K562 (cell line): ENCODE data around the gene ABHD16A. TPM values are rescaled to one million over a fixed set of nuclear protein-coding genes. Genes with fewer than 3 reads are reported as not detected.
A peak's percentile ranks its signal among the peaks of the same experiment; 100 is the strongest.

Source experiments
- ATAC-seq: fragments of 200-7000 bp; cut with Tn5 transposase; 3 replicates; pipeline ENCODE4 v1.9.1; 2020; ENCODE audit warnings: moderate library complexity
- BruUV-seq: library from RNA; stranded (reverse); fragments of 400-500 nt; replicated peaks from 2 replicates; lab custom pipeline; 2021; lab: Mats Ljungman, UMichigan
- CTCF ChIA-PET: fragments of 300-600 bp; formaldehyde crosslinking; extraction: SDS; loops from one replicate; lab custom pipeline; 2021; ENCODE audit warnings: low intra/inter-chr PET ratio; lab: Yijun Ruan, JAX
- POLR2A ChIA-PET: fragments of 300-600, 350-650 bp; sonication (Branson Sonifier 250); formaldehyde crosslinking; extraction: SDS; loops from one replicate; lab custom pipeline; 2021; ENCODE audit warnings: antibody characterized with exemption, inconsistent platforms; lab: Yijun Ruan, JAX
- DNase-seq, 4 experiments: peaks; one replicate each; pipeline versions ENCODE4 v3.0.0 to v3.0.0-alpha.2; 2011 to 2018; ENCODE audit warnings: low spot score in 3 of 4, mixed read lengths in 3 of 4; ENCODE audit errors: extremely low read depth in 1 of 4
- FAIRE-seq: peaks from 2 replicates; lab custom pipeline; 2011; peaks lifted over from hg19 to GRCh38; lab: Jason Lieb, UNC
- H2AFZ ChIP-seq: 2 replicates; pipeline ENCODE4 v1.6.0; 2011; ENCODE audit warnings: low read depth, low read length, control low read depth, inconsistent platforms
- H3K27ac ChIP-seq: fragments of 200-600 bp; 3 replicates; pipeline ENCODE4 v1.8.0; 2011; ENCODE audit warnings: low read depth, mild to moderate bottlenecking, control low read depth, inconsistent platforms, low read length, moderate library complexity, mixed read lengths; ENCODE audit errors: extremely low read depth
- H3K27me3 ChIP-seq, 2 experiments: fragments of 300-600 bp in 1 of 2; 2 replicates in 1 of 2; 3 replicates in 1 of 2; pipeline versions ENCODE4 v1.6.0 to v1.8.0; 2011; ENCODE audit warnings: inconsistent platforms in 2 of 2, low read length in 2 of 2, mild to moderate bottlenecking in 1 of 2, mixed read lengths in 1 of 2, moderate library complexity in 1 of 2; ENCODE audit not compliant: control insufficient read depth in 2 of 2, insufficient read depth in 2 of 2
- H3K36me3 ChIP-seq: fragments of 300-600 bp; 3 replicates; pipeline ENCODE4 v1.8.0; 2011; ENCODE audit warnings: mild to moderate bottlenecking, low read length, inconsistent platforms; ENCODE audit not compliant: control insufficient read depth, insufficient read depth
- H3K4me1 ChIP-seq, 2 experiments: fragments of 200-600 bp in 1 of 2; replicated peaks in 1 of 2; 2 replicates in 1 of 2; 3 replicates in 1 of 2; pipeline versions ENCODE4 v1.5.1 to v1.8.0; 2011; ENCODE audit warnings: inconsistent platforms in 2 of 2, low read length in 2 of 2, mild to moderate bottlenecking in 1 of 2, mixed read lengths in 1 of 2, moderate library complexity in 1 of 2; ENCODE audit not compliant: control insufficient read depth in 2 of 2, insufficient read depth in 2 of 2
- H3K4me2 ChIP-seq: 2 replicates; pipeline ENCODE4 v1.6.1; 2011; ENCODE audit warnings: low read length, control low read depth, inconsistent platforms, mixed read lengths; ENCODE audit not compliant: insufficient read depth
- H3K4me3 ChIP-seq: fragments of 200-600 bp; sonication (generic), shearing (Covaris generic); 2 replicates; pipeline ENCODE4 v1.5.1; 2016; ENCODE audit warnings: control low read depth, inconsistent platforms
- H3K79me2 ChIP-seq: fragments of 200-600 bp; 3 replicates; pipeline ENCODE4 v1.8.0; 2011; ENCODE audit warnings: low read length, inconsistent platforms; ENCODE audit not compliant: control insufficient read depth, insufficient read depth
- H3K9ac ChIP-seq, 2 experiments: 2 replicates each; pipeline versions ENCODE4 v1.6.0 to v1.6.1; 2011; ENCODE audit warnings: low read depth in 2 of 2, low read length in 2 of 2, control low read depth in 1 of 2, inconsistent platforms in 1 of 2, mild to moderate bottlenecking in 1 of 2, mixed read lengths in 1 of 2; ENCODE audit not compliant: insufficient read depth in 1 of 2
- H3K9me1 ChIP-seq: one replicate; pipeline ENCODE4 v1.6.0; 2011; ENCODE audit warnings: inconsistent platforms, mild to moderate bottlenecking, low read length, moderate library complexity; ENCODE audit not compliant: control insufficient read depth, insufficient read depth
- H3K9me3 ChIP-seq: replicated peaks from 2 replicates; pipeline ENCODE4 v1.5.1; 2011; ENCODE audit warnings: low read depth, low read length, inconsistent platforms; ENCODE audit not compliant: control insufficient read depth, insufficient read depth
- H4K20me1 ChIP-seq: replicated peaks from 2 replicates; pipeline ENCODE4 v1.6.1; 2011; ENCODE audit warnings: low read length, inconsistent platforms, mixed read lengths; ENCODE audit not compliant: control insufficient read depth, insufficient read depth
- ARNT ChIP-seq, 2 experiments: fragments of 450-650 bp; IDR thresholded peaks; 2 replicates each; pipeline ENCODE4 v1.6.1; 2016; ENCODE audit warnings: mild to moderate bottlenecking in 1 of 2
- ATF1 ChIP-seq, 2 experiments: fragments of 450-650 bp in 1 of 2; IDR thresholded peaks; 2 replicates each; pipeline ENCODE4 v1.6.1; 2016; ENCODE audit warnings: missing compliant biosample characterization in 1 of 2, missing genetic modification characterization in 1 of 2
- ID3 ChIP-seq, 2 experiments: fragments of 250-450 bp in 1 of 2; fragments of 450-650 bp in 1 of 2; sonication (Bioruptor Pico) in 1 of 2; IDR thresholded peaks; 2 replicates each; pipeline versions ENCODE4 v1.6.1 to v1.8.0; 2016 to 2021; ENCODE audit warnings: mild to moderate bottlenecking in 2 of 2, moderate library complexity in 2 of 2, missing compliant biosample characterization in 1 of 2, missing genetic modification characterization in 1 of 2
- MEIS2 ChIP-seq: fragments of 450-650 bp; IDR thresholded peaks from 2 replicates; pipeline ENCODE4 v1.6.1; 2014; ENCODE audit warnings: mild to moderate bottlenecking; ENCODE audit not compliant: partially characterized antibody
- NR0B1 ChIP-seq: fragments of 450-650 bp; IDR thresholded peaks from one replicate; pipeline ENCODE4 v1.6.1; 2018; ENCODE audit warnings: mild to moderate bottlenecking, moderate library complexity; ENCODE audit not compliant: partially characterized antibody
- RB1 ChIP-seq: fragments of 450-650 bp; IDR thresholded peaks from 2 replicates; pipeline ENCODE4 v1.6.1; 2017; ENCODE audit warnings: low read depth, mild to moderate bottlenecking
- RBM15 ChIP-seq: fragments of 200-400 bp; formaldehyde crosslinking; IDR thresholded peaks from 2 replicates; pipeline ENCODE4 v1.6.1; 2018; ENCODE audit warnings: mild to moderate bottlenecking, low read length, moderate library complexity; ENCODE audit not compliant: insufficient read depth
- SIRT6 ChIP-seq: IDR thresholded peaks from one replicate; pipeline ENCODE4 v1.6.1; 2012; ENCODE audit warnings: low read depth, mild to moderate bottlenecking, control low read depth, inconsistent platforms, low read length, moderate library complexity
- SMARCA5 ChIP-seq: fragments of 450-650 bp; IDR thresholded peaks from 2 replicates; pipeline ENCODE4 v1.6.1; 2016
- SOX6 ChIP-seq: fragments of 450-650 bp; IDR thresholded peaks from 2 replicates; pipeline ENCODE4 v1.6.1; 2014; ENCODE audit warnings: mild to moderate bottlenecking
- SP1 ChIP-seq: sonication (generic); formaldehyde crosslinking; IDR thresholded peaks from 2 replicates; pipeline ENCODE4 v1.8.1; 2022; ENCODE audit warnings: mild to moderate bottlenecking, missing genetic modification reagents
- TBP ChIP-seq: optimal IDR thresholded peaks from 2 replicates; pipeline ENCODE3; 2011; ENCODE audit warnings: low read depth, low read length, improper control_type of control experiment
- TCF15 ChIP-seq: fragments of 250-450 bp; sonication (Bioruptor Pico); IDR thresholded peaks from 2 replicates; pipeline ENCODE4 v1.8.0; 2022; ENCODE audit warnings: moderate library complexity, mild to moderate bottlenecking, inconsistent platforms
- TRIM28 ChIP-seq: fragments of 450-650 bp; IDR thresholded peaks from 2 replicates; pipeline ENCODE4 v1.6.1; 2017
- ZBTB9 ChIP-seq: fragments of 450-650 bp; formaldehyde crosslinking; IDR thresholded peaks from 2 replicates; pipeline ENCODE4 v1.4.0; 2020; ENCODE audit warnings: mild to moderate bottlenecking, moderate library complexity
- ZNF586 ChIP-seq: fragments of 450-650 bp; formaldehyde crosslinking; conservative IDR thresholded peaks from 2 replicates; pipeline ENCODE4 v1.4.0; 2020; ENCODE audit warnings: mild to moderate bottlenecking, moderate library complexity
- ZNF644 ChIP-seq: fragments of 200-800 bp; sonication (Bioruptor generic); IDR thresholded peaks from 2 replicates; pipeline ENCODE4 v1.6.1; 2016; ENCODE audit warnings: low read depth, missing genetic modification characterization, missing compliant biosample characterization
- WGBS: fragments of 100-300 bp; shearing (Covaris generic); methylation state at CpG from one replicate; pipeline ENCODE4 v1.1.6; 2016; ENCODE audit warnings: low coverage, mixed read lengths; ENCODE audit not compliant: insufficient coverage; ENCODE audit errors: missing lambda C conversion rate; 5-methylcytosine and 5-hydroxymethylcytosine counted together
- in situ Hi-C: fragments of 300-500 bp; cut with MboI; formaldehyde crosslinking; loops from 4 replicates; pipeline ENCODE4 v1.15.0; 2018; ENCODE audit warnings: inconsistent platforms, mixed read lengths
- intact Hi-C: fragments of 100-400 bp; cut with micrococcal nuclease; formaldehyde crosslinking; loops from 2 replicates; pipeline ENCODE4 v1.14.2; 2022
- polyA plus RNA-seq, 8 experiments: library from polyadenylated mRNA; depleted of rRNA in 4 of 8; stranded (reverse) in 5 of 8; unstranded in 3 of 8; fragments of >200 nt; fragmentation: Nextera tagmentation in 2 of 8; fragmentation: Illumina TruSeq in 1 of 8; extraction: Ambion mirVana in 2 of 8; extraction: Trizol in 1 of 8; gene quantifications; 2 replicates each; pipeline versions ENCODE4 v1.2.1 to v1.2.3, GENCODE V29; 2011 to 2014; ENCODE audit warnings: inconsistent platforms in 1 of 8, missing spikeins in 1 of 8
- total RNA-seq, 7 experiments: library from RNA; depleted of rRNA in 6 of 7; stranded (reverse); fragments of >200 nt in 6 of 7; fragmentation: Illumina TruSeq in 2 of 7; extraction: Trizol in 2 of 7; gene quantifications; 2 replicates each; pipeline versions ENCODE4 v1.2.1 to v1.2.3, GENCODE V29; 2011 to 2021; ENCODE audit warnings: low replicate concordance in 1 of 7

ABHD16A gene
- total and polyA plus RNA-seq, 9 of the 15 experiments (the other 6 are each of a cell fraction or from before 2014, with no cell fraction given) = 25.8 to 120 (median 81.6) TPM

GRCh38 chr6:31690231-31691077 is 12.7 kb downstream of the ABHD16A start:
- peak overlapping the region; percentile 14 for H2AFZ ChIP-seq
- H3K4me1 ChIP-seq = peaks cover 63 to 65% of the 10 kb centered on the region in 2 experiments
- ChIA-PET POLR2A (interaction anchor here (0.6 to 7.1 kb wide), 51 partner anchors 11 to 961 kb away, joined by 3 to 158 read pairs (median 5); partner anchors contain the start of genes ABHD16A, APOM, BAG6 and C6orf47), CTCF (interaction anchor here (1.0 to 1.5 kb wide), 3 partner anchors 12 to 78 kb away, joined by 3 read pairs; no protein-coding TSS in a partner anchor)
- BruUV-seq = TSS peak; percentile 91
- WGBS = under 1% methylated on average over 10 of the region's 10 CpGs
- H3K4me2 ChIP-seq = peak overlapping the region; percentile 82
- no peaks in the 10 kb centered on the region; the same call in 2 of the 3 replicates for H3K79me2 ChIP-seq
- peak overlapping the region; percentile 13; the same call in 1 of the 2 replicates for H3K4me3 ChIP-seq
- peak overlapping the region; percentile 68 to 86; a peak in 3 of 4 replicates for H3K9ac ChIP-seq
- H4K20me1 ChIP-seq = no peaks in the 10 kb centered on the region
- H3K27ac ChIP-seq = peak overlapping the region; percentile 88
- no peaks in the 10 kb centered on the region for H3K9me1 ChIP-seq
- DNase-seq = peak; percentile 94 to 97 (median 96)
- H3K9me3 ChIP-seq = no peaks in the 10 kb centered on the region
- peaks cover 93% of the 10 kb centered on the region for H3K36me3 ChIP-seq
- ATAC-seq = peak; percentile 83
- in situ Hi-C loops = no loop called here
- no peaks in the 10 kb centered on the region for H3K27me3 ChIP-seq
- peak; percentile 98 for FAIRE-seq
- intact Hi-C loops = loop anchor here (1.0 to 2.0 kb wide), 3 partner anchors 13 to 140 kb away; partner anchors contain the start of gene ABHD16A
- TF ChIP-seq NR0B1 (no peak), SP1 (no peak; the same call in 1 of the 2 replicates), ARNT (IDR thresholded peaks at IDR 0.05) (peak; percentile 61 to 89), SMARCA5 (peak; percentile 97), ZNF644 (0 out of 2 replicates have a peak, but pooled peaks have one; percentile 17), ZBTB9 (CRISPR knock-in tag) (peak; percentile 87), RBM15 (no peak), SOX6 (peak; percentile 86), RB1 (peak; percentile 82; the same call in 1 of the 2 replicates), TBP (peak; percentile 10), SIRT6 (no peak), TRIM28 (peak; percentile 63; the same call in 1 of the 2 replicates), ZNF586 (CRISPR knock-in tag) (no peak), ID3 (CRISPR knock-in tag; IDR thresholded peaks at IDR 0.05) (no peak), ID3 (tag; IDR thresholded peaks at IDR 0.05) (peak; percentile 94), MEIS2 (peak; percentile 3), ATF1 (CRISPR knock-in tag; IDR thresholded peaks at IDR 0.05) (no peak), ATF1 (tag; IDR thresholded peaks at IDR 0.05) (peak; percentile 71), TCF15 (CRISPR knock-in tag) (0 out of 2 replicates have a peak, but pooled peaks have one; percentile 8)
